HCEC 1CT (cell line): ENCODE data around the gene DGKE.

Source experiments
- DNase-seq: peaks from one replicate; pipeline ENCODE4 v3.0.0-alpha.2; 2017

Gene DGKE

GRCh38 chr17:56892333-56892732 is 58.4 kb downstream of the DGKE start:
- no peak for DNase-seq

- no peak for DNase-seq
Observed at GRCh38 chr17:56893503-56893902, 59.6 kb downstream of the DGKE start.

GRCh38 chr17:56894859-56895455 is 61.0 kb downstream of the DGKE start:
- DNase-seq = no peak

- no peak for DNase-seq
Observed at GRCh38 chr17:56896217-56896967, 62.4 kb downstream of the DGKE start.

GRCh38 chr17:56896968-56897359 is 63.0 kb downstream of the DGKE start:
- DNase-seq = no peak

GRCh38 chr17:56897646-56898424 is 63.9 kb downstream of the DGKE start:
- no peak for DNase-seq

GRCh38 chr17:56898874-56899273 is 64.9 kb downstream of the DGKE start:
- no peak for DNase-seq

GRCh38 chr17:56899403-56899802 is 65.5 kb downstream of the DGKE start:
- no peak for DNase-seq

GRCh38 chr17:56902348-56902747 is 68.4 kb downstream of the DGKE start:
- peak; percentile 35 for DNase-seq

GRCh38 chr17:56903560-56903959 is 69.6 kb downstream of the DGKE start:
- no peak for DNase-seq

- DNase-seq = no peak
Observed at GRCh38 chr17:56908001-56908542, 74.1 kb downstream of the DGKE start.

- DNase-seq = no peak
Observed at GRCh38 chr17:56909742-56910508, 76.0 kb downstream of the DGKE start.

- no peak for DNase-seq
Observed at GRCh38 chr17:56910509-56911235, 76.7 kb downstream of the DGKE start.

- DNase-seq = no peak
Observed at GRCh38 chr17:56912105-56912999, 78.4 kb downstream of the DGKE start.

- DNase-seq = no peak
Observed at GRCh38 chr17:56913000-56913311, 79.0 kb downstream of the DGKE start.

GRCh38 chr17:56913353-56913866 is 79.5 kb downstream of the DGKE start:
- DNase-seq = no peak

- DNase-seq = peak; percentile 91
Observed at GRCh38 chr17:56913867-56914580, 80.1 kb downstream of the DGKE start, which contains the start of gene TRIM25. Gene TRIM25 (minus strand): TSS chr17:56914049. CDS start chr17:56913988, 61 bp downstream.

GRCh38 chr17:56914581-56915273 is 80.8 kb downstream of the DGKE start:
- DNase-seq = peak; percentile 19

GRCh38 chr17:56917559-56918296 is 83.8 kb downstream of the DGKE start:
- DNase-seq = peak; percentile 44
